Activated CD4-positive, alpha-beta memory T cell treated with anti-CD3 and anti-CD28 coated beads for 36 hours (primary cell): Measurements from ENCODE around the gene SUZ12. TPM values are rescaled to one million over a fixed set of nuclear protein-coding genes. Genes with fewer than 3 reads are reported as not detected.
"Not testable (repeated sequence)": the region's sequence is repeated elsewhere in the genome, so short reads cannot be mapped to it uniquely, and the experiment has no call there.

Source experiments
- CTCF ChIA-PET: fragments of 350-600 bp; sonication (Branson Sonifier 250); formaldehyde crosslinking; loops from one replicate; lab custom pipeline; 2021; ENCODE audit warnings: antibody characterized with exemption, inconsistent platforms; lab: Charles Lee
- POLR2A ChIA-PET: fragments of 350-600 bp; sonication (Branson Sonifier 250); formaldehyde crosslinking; loops from one replicate; lab custom pipeline; 2021; ENCODE audit warnings: antibody characterized with exemption; lab: Charles Lee
- DNase-seq: peaks from one replicate; pipeline ENCODE4 v3.0.0-alpha.2; 2020
- H3K27ac Mint-ChIP-seq: one replicate; pipeline ENCODE4 v1.8.0; 2021; ENCODE audit warnings: mixed read lengths
- H3K27me3 Mint-ChIP-seq: one replicate; pipeline ENCODE4 v1.8.0; 2021; ENCODE audit warnings: mixed read lengths
- H3K36me3 Mint-ChIP-seq: one replicate; pipeline ENCODE4 v1.8.0; 2021; ENCODE audit warnings: mixed read lengths
- H3K4me1 Mint-ChIP-seq: one replicate; pipeline ENCODE4 v1.8.0; 2021; ENCODE audit warnings: low read depth, mixed read lengths
- H3K4me3 Mint-ChIP-seq: one replicate; pipeline ENCODE4 v1.8.0; 2021; ENCODE audit warnings: mild to moderate bottlenecking, mixed read lengths
- H3K9me3 Mint-ChIP-seq: one replicate; pipeline ENCODE4 v1.8.0; 2021; ENCODE audit warnings: mixed read lengths
- intact Hi-C: fragments of 100-400 bp; cut with micrococcal nuclease; formaldehyde crosslinking; loops from one replicate; pipeline ENCODE4 v1.15.1; 2023
- total RNA-seq, 2 experiments: library from RNA; stranded (reverse); gene quantifications; one replicate each; pipeline ENCODE4 v1.2.3, GENCODE V29; 2021

Gene SUZ12
- total RNA-seq, result 10 to 100 TPM; 59.5 to 65.5 TPM

DNA sequence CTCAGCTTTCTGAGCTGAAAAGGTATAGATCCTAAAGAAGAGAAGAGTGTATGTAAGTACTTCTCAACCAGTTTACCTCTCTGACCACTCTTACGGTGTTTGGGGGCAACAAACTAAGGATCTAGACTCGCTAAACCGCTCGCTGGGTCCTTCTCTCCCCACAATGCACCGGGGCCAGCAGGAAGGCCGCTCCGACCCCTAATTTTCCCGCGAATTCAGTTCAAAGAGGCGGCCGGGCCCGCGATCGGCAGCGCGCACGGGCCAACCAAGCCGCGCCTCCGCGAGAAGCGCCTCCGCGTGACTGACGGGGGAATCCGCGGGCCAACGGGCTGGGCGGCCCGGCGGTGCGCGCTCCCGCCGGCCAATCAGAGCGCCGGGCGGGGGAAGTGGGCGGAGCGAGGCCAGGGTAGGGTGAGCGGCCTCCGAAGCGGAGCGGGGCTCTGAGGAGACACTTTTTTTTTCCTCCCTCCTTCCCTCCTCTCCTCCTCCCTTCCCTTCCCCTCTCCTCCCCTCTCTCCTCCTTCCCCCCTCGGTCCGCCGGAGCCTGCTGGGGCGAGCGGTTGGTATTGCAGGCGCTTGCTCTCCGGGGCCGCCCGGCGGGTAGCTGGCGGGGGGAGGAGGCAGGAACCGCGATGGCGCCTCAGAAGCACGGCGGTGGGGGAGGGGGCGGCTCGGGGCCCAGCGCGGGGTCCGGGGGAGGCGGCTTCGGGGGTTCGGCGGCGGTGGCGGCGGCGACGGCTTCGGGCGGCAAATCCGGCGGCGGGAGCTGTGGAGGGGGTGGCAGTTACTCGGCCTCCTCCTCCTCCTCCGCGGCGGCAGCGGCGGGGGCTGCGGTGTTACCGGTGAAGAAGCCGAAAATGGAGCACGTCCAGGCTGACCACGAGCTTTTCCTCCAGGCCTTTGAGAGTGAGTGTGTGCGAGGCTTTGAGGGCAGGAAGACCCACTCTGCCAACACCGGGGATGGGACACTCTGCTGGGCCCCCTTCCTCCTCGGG lies at the start of gene SUZ12:
Gene SUZ12 (plus strand): TSS at position 393 of the 995 bp plus-strand sequence. CDS start 240 bp downstream, at position 633.
- CTCF ChIA-PET, result interaction anchor here (0.6 to 2.0 kb wide), 4 partner anchors 36 to 202 kb away, joined by 3 to 6 read pairs (median 4); partner anchors contain the start of gene UTP6
- H3K36me3 Mint-ChIP-seq, result peaks cover 15% of the 10 kb centered on the region
- H3K4me1 Mint-ChIP-seq, result peaks cover 21% of the 10 kb centered on the region
- not testable (repeated sequence) for H3K27me3 Mint-ChIP-seq, H3K9me3 Mint-ChIP-seq
- peak; percentile 92 for DNase-seq
- intact Hi-C loops, result loop anchor here (1.0 kb wide), 1 partner anchor 36 kb away; the partner anchor contains the start of gene UTP6
- peak within 1 kb of the TSS; percentile 86 for H3K27ac Mint-ChIP-seq
- peak within 1 kb of the TSS; percentile 82 for H3K4me3 Mint-ChIP-seq
- POLR2A ChIA-PET, result interaction anchor here (0.6 to 1.7 kb wide), 3 partner anchors 10 to 78 kb away, joined by 3 to 11 read pairs (median 3); partner anchors contain the start of gene UTP6

DNA sequence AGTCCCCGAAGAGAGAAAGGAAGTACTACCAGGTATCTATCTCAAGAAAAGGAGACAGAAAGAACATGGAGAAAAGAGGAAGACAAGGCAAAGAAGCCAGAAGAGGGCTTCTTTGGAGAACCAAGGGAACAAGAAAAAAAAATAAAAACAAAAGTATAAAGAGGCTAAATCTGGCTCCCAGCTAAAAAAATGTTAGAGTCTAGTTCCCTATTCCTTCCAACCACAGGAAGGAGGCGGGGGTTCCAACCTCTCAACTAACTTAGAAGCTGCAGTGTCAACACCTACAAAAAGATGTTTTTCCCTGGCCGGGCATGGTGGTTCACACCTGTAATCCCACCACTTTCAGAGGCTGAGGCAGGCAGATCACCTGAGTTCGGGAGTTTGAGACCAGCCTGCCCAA lies 48.7 kb upstream of the SUZ12 start:
- POLR2A ChIA-PET, result no interaction called here
- no peak for DNase-seq
- intact Hi-C loops, result no loop called here
- H3K4me3 Mint-ChIP-seq, result no peak overlapping the region
- H3K4me1 Mint-ChIP-seq, result no peaks in the 10 kb centered on the region
- peaks cover 47% of the 10 kb centered on the region for H3K36me3 Mint-ChIP-seq
- CTCF ChIA-PET, result no interaction called here
- no peak overlapping the region for H3K27ac Mint-ChIP-seq
- no peaks in the 10 kb centered on the region for H3K27me3 Mint-ChIP-seq
- no peaks in the 10 kb centered on the region for H3K9me3 Mint-ChIP-seq

DNA sequence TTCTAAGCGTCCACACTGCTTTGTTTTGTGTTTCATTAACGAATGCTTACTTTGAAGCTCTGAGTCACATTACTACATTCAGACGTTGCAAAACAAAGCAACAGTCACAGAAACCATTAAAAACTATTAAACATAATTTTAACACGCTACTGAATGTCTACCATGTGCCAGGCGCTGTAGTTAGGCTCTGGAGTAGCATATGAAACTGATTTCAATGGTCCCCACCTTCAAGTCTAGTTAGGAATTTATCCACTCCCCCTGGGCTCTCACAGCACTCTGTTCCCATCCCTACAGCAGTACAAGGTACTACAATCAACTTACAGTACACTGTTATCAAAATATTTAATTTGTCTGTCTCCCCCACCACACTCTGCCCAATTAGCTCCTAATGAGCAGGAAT lies 35.9 kb upstream of the SUZ12 start:
- no peaks in the 10 kb centered on the region for H3K9me3 Mint-ChIP-seq
- no peak overlapping the region for H3K27ac Mint-ChIP-seq
- no peaks in the 10 kb centered on the region for H3K27me3 Mint-ChIP-seq
- peaks cover 18% of the 10 kb centered on the region for H3K4me1 Mint-ChIP-seq
- H3K4me3 Mint-ChIP-seq, result no peak overlapping the region
- CTCF ChIA-PET, result interaction anchor here (0.5 to 1.4 kb wide), 15 partner anchors 8 to 239 kb away, joined by 3 to 6 read pairs (median 3); partner anchors contain the start of genes COPRS, LRRC37B and SUZ12
- intact Hi-C loops, result loop anchor here (1.0 to 10.0 kb wide), 8 partner anchors 18 to 346 kb away; partner anchors contain the start of genes COPRS and LRRC37B
- peaks cover 13% of the 10 kb centered on the region for H3K36me3 Mint-ChIP-seq
- no peak for DNase-seq
- POLR2A ChIA-PET, result interaction anchor here (1.1 to 2.1 kb wide), 3 partner anchors 37 to 43 kb away, joined by 3 to 11 read pairs (median 3); partner anchors contain the start of genes COPRS and SUZ12

- intact Hi-C loops, result loop anchor here (2.0 to 10.0 kb wide), 4 partner anchors 235 to 408 kb away; no protein-coding TSS in a partner anchor
- peak; percentile 52 for DNase-seq
- no peak overlapping the region for H3K4me3 Mint-ChIP-seq
- peak overlapping the region; percentile 70 for H3K27ac Mint-ChIP-seq
- ChIA-PET CTCF (interaction anchor here (1.0 to 1.4 kb wide), 3 partner anchors 9 to 239 kb away, joined by 3 to 4 read pairs (median 4); partner anchors contain the start of gene RHOT1), POLR2A (interaction anchor here (1.2 kb wide), 1 partner anchor 9 kb away, joined by 4 read pairs; no protein-coding TSS in a partner anchor)
- H3K36me3 Mint-ChIP-seq, result peaks cover 6% of the 10 kb centered on the region
- H3K27me3 Mint-ChIP-seq, result no peaks in the 10 kb centered on the region
- peaks cover 19% of the 10 kb centered on the region for H3K4me1 Mint-ChIP-seq
- H3K9me3 Mint-ChIP-seq, result no peaks in the 10 kb centered on the region
These were observed 34.1 kb upstream of the SUZ12 start for GRCh38 chr17:31902693-31903092.

GRCh38 chr17:31903401-31903800 lies 33.4 kb upstream of the SUZ12 start:
- H3K27ac Mint-ChIP-seq, result no peak overlapping the region
- intact Hi-C loops, result loop anchor here (2.0 to 10.0 kb wide), 4 partner anchors 234 to 409 kb away; no protein-coding TSS in a partner anchor
- ChIA-PET POLR2A (interaction anchor here (1.2 kb wide), 1 partner anchor 8 kb away, joined by 4 read pairs; no protein-coding TSS in a partner anchor), CTCF (interaction anchor here (1.4 kb wide), 2 partner anchors 236 to 239 kb away, joined by 3 to 4 read pairs; partner anchors contain the start of gene RHOT1)
- peaks cover 1% of the 10 kb centered on the region for H3K27me3 Mint-ChIP-seq
- peaks cover 17% of the 10 kb centered on the region for H3K4me1 Mint-ChIP-seq
- H3K9me3 Mint-ChIP-seq, result no peaks in the 10 kb centered on the region
- no peak overlapping the region for H3K4me3 Mint-ChIP-seq
- DNase-seq, result no peak
- H3K36me3 Mint-ChIP-seq, result peaks cover under 1% of the 10 kb centered on the region

DNA sequence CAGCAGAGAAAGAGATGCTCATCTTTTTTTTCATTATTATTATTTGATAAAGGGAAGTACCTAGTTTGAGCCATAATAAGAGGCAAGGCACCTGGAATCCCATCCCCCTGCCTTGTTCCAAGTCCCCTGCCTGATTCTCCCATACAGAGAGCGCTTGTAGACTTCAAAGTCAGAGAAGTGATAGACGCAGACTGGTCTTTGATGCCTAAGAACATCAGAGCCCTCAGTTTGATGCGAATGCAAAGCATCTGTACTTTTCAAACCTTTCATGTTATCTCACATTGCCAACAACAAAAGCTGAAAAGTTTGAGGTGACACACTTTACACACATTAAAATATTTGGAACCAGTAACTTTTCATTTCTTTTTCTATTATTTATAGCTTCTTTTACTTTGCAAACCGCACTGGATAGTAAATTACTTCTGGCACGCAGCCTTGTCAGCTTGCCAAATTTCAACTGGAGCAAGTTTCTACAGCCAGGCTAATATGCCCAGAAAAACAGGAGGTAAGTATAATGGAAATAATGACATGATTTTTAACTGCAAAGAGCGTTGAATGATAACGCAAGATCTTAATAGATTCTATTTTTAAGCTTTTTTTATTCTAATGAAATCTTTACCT lies 29.4 kb upstream of the SUZ12 start:
- H3K4me3 Mint-ChIP-seq, result no peak overlapping the region
- POLR2A ChIA-PET, result no interaction called here
- H3K4me1 Mint-ChIP-seq, result peaks cover 10% of the 10 kb centered on the region
- no peak overlapping the region for H3K27ac Mint-ChIP-seq
- CTCF ChIA-PET, result no interaction called here
- no peak for DNase-seq
- no peaks in the 10 kb centered on the region for H3K9me3 Mint-ChIP-seq
- no peaks in the 10 kb centered on the region for H3K36me3 Mint-ChIP-seq
- H3K27me3 Mint-ChIP-seq, result peaks cover 4% of the 10 kb centered on the region
- intact Hi-C loops, result loop anchor here (10.0 kb wide), 1 partner anchor 353 kb away; no protein-coding TSS in a partner anchor

DNA sequence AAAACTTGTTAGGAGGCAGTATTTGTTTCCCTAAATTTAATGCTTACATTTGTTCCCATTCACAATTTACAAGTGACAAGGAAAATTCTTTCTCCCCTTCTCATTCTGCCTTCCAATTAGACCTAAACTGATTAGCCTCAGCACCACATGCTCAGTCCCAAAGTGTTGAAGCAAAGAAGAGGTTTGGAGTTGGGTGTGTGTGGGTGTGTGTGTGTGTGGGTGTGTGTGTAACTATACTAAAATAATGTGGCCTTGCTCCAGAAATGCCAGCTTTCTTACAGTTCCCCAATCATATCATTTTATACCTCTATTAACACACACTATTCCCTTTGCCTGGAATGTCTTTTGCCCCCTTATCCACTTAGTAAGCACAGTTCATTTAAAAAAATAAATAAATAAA lies 28.4 kb upstream of the SUZ12 start:
- no peak for DNase-seq
- CTCF ChIA-PET, result no interaction called here

GRCh38 chr17:31912705-31913104 lies 24.1 kb upstream of the SUZ12 start:
- H3K4me1 Mint-ChIP-seq, DNase-seq, H3K4me3 Mint-ChIP-seq, intact Hi-C loops, H3K27ac Mint-ChIP-seq, H3K36me3 Mint-ChIP-seq, H3K9me3 Mint-ChIP-seq: not testable (repeated sequence)
- peaks cover 19% of the 10 kb centered on the region for H3K27me3 Mint-ChIP-seq
- POLR2A ChIA-PET, result interaction anchor here (1.6 kb wide), 1 partner anchor 10 kb away, joined by 4 read pairs; no protein-coding TSS in a partner anchor
- CTCF ChIA-PET, result interaction anchor here (0.9 to 1.1 kb wide), 2 partner anchors 12 to 70 kb away, joined by 3 read pairs; partner anchors contain the start of gene UTP6

More for the DNA sequence above, 28.4 kb upstream of the SUZ12 start:
- no peaks in the 10 kb centered on the region for H3K36me3 Mint-ChIP-seq
- H3K9me3 Mint-ChIP-seq, result no peaks in the 10 kb centered on the region
- no peak overlapping the region for H3K27ac Mint-ChIP-seq
- intact Hi-C loops, result loop anchor here (10.0 kb wide), 1 partner anchor 354 kb away; no protein-coding TSS in a partner anchor
- no peak overlapping the region for H3K4me3 Mint-ChIP-seq
- H3K27me3 Mint-ChIP-seq, result peaks cover 4% of the 10 kb centered on the region
- POLR2A ChIA-PET, result no interaction called here
- peaks cover 4% of the 10 kb centered on the region for H3K4me1 Mint-ChIP-seq

DNA sequence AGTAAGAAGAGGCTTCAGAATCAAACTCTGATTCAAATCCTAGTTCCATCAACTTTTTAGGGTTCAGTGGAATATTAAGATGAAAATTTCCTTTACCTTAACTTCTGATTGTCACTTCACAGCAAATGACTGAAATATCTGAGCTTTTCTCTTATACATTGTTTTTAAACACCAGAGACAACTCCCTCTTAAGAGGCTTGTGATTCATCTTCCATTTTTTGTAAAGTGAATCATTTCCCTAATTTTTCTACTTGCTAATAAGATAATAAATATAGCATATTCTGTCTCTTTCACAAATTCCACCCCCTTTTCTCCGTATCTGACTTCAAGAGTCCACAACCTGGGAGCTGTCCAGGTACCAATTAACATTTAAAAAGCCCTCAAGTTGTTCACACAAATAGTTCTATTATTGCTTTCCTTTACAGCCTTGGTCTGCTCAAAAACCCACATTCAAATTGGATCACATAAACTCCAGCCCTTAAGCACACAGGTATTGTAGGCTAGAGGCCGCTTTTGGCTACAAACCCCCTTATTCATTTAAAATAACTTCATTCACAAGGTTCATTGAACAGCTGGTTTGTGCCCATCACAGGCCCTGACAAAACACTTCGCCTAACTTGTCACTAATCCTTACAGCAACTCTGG lies 21.2 kb upstream of the SUZ12 start:
- Mint-ChIP-seq H3K4me3 (no peak overlapping the region), H3K9me3 (no peaks in the 10 kb centered on the region), H3K27ac (no peak overlapping the region), H3K36me3 (no peaks in the 10 kb centered on the region), H3K27me3 (peaks cover 26% of the 10 kb centered on the region), H3K4me1 (peaks cover 17% of the 10 kb centered on the region)
- intact Hi-C loops, result no loop called here
- POLR2A ChIA-PET, result interaction anchor here (0.6 kb wide), 1 partner anchor 588 kb away, joined by 5 read pairs; no protein-coding TSS in a partner anchor
- CTCF ChIA-PET, result interaction anchor here (0.9 kb wide), 1 partner anchor 16 kb away, joined by 6 read pairs; no protein-coding TSS in a partner anchor
- DNase-seq, result no peak

GRCh38 chr17:31916491-31917064 lies 20.2 kb upstream of the SUZ12 start:
- intact Hi-C loops, result no loop called here
- H3K36me3 Mint-ChIP-seq, result no peaks in the 10 kb centered on the region
- peaks cover 26% of the 10 kb centered on the region for H3K27me3 Mint-ChIP-seq
- DNase-seq, result no peak
- H3K4me3 Mint-ChIP-seq, result no peak overlapping the region
- H3K4me1 Mint-ChIP-seq, result peaks cover 17% of the 10 kb centered on the region
- POLR2A ChIA-PET, result no interaction called here
- H3K27ac Mint-ChIP-seq, result no peak overlapping the region
- no peaks in the 10 kb centered on the region for H3K9me3 Mint-ChIP-seq
- CTCF ChIA-PET, result no interaction called here
